Stimulated activated CD4-positive, alpha-beta T cell treated with anti-CD3 and anti-CD28 coated beads, TNF-alpha, amount 100 ng/mL, for 4 hours (primary cell): ENCODE results near the gene MRPL23.

Source experiments
- DNase-seq, 3 experiments: peaks; one replicate each; pipeline ENCODE4 v3.0.0-alpha.2; 2020; ENCODE audit warnings: low read depth in 3 of 3

MRPL23 gene

GRCh38 chr11:1990872-1991578 is 43.9 kb downstream of the MRPL23 start:
- DNase-seq = no peak

DNA sequence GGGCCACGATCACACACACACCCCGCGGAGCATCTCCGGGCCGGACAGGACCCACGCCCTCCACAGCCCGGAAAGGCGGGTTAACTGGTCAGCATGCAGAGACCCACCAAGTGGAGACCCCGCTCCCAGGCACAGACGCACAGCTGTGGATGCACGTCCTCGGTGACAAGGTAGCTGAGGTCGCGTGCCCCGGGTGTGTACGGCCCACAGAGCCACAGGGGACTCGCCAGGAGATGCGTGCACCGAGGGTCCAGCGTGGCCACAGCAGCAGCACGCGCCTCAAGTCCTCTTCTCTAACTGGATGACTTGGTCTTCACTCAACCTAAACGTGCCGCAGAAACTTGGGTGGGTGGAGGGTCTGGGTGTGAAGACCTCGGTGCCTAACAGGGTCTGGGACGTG is 45.0 kb downstream of the MRPL23 start:
- no peak for DNase-seq

GRCh38 chr11:1994121-1994520 is 47.0 kb downstream of the MRPL23 start:
- no peak for DNase-seq

DNA sequence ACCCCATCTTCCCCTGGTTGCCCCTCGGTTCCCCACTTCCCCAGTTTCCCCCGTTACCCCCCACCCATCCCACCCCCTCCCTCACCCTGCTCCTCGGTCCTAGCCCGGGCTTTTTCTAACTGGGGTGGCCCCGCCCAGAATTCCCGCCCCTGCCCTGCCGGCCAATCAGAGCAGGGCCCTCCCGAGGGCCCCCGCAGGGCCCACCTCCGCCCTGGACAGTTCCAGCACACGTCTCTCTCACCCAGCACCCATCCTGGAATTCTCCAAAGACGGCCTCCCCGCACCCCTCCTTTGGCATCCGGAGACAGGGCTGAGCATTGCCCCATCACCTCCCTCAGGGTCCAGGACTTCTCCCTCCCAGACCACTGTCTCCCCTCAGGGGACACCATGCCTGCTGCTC is 50.6 kb downstream of the MRPL23 start, which contains the start of gene H19:
H19 (minus strand) TSS at position 88 of the 400 bp plus-strand sequence.
- DNase-seq = no peak

- no peak for DNase-seq
Observed at GRCh38 chr11:1998290-1998689, 51.2 kb downstream of the MRPL23 start.

GRCh38 chr11:1998861-1999260 is 51.7 kb downstream of the MRPL23 start:
- no peak for DNase-seq

DNA sequence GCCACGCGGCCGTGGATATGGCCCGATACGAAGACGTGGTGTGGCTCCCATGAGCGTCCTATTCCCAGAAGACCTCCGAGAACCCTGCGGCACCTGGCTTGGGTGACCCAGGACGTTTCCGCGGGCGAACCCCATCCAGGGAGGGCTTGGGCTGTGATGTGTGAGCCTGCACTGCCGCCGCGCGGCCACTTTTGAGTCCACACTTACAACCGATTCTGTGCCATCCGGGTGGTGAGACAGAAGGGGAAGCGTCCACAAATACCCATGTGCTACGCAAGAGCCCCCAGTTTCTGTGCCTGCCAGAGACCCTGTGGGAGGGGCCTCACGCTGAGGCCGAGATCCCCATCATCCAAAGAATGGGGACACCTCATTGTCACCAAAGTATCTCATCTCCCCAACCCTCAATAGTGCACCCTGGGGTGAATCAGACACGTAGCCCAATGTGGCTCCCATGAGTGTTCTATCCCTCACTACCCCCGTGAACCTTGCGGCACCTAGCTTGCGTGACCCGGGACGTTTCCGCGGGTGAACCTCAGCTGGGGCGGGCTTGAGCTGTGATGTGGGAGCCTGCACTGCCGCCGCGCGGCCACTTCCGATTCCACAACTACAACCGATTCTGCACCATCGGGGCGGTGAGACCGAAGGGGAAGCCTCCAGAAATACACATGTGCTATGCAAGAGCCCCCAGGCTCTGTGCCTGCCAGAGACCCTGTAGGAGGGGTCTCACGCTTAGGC is 55.1 kb downstream of the MRPL23 start:
- DNase-seq = no peak

GRCh38 chr11:2002807-2003206 is 55.7 kb downstream of the MRPL23 start:
- no peak for DNase-seq

- DNase-seq = no peak
Observed at GRCh38 chr11:2004466-2004865, 57.3 kb downstream of the MRPL23 start.
